ENCODE data around the gene RPL38.

DNA sequence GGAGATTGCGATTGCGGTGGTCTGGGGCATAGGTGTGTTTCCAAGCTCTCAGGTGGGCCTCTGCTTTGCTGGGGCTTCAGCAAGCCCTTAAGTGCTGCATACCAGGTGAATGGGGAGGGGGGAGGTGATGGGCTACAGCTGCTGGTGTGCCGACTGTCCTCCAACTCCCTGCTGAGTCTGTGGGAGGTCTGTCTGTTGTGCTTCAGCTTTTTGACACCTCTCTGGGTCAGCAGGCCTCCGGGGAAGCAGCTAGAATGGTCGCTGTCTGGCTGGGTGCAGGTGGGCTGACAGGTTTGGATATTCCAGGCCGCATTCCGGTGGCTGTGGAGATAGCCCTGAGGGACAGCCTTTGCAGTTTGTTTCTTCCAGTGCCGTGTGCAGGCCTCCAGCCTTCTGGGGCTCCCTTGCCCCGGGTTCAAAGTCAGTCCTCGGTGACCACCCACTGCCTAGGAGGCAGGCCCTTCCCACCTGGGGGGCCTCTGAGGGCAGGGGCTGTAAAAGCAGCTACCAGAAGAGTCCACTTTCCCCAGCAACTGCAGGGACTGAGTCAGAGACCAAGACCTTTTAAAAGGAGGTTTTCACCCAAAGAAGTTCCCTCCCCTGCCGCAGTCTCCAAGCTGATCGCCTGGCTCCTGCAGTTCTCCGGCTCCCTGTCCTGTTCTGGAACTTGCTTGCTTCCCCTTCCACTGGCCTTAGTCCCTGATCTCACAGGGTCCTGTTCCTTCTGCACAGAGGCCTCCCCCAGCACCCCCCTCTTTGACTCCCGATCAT, 7.8 kb downstream of the RPL38 start:
- TF ChIP-seq, protein P1, sequence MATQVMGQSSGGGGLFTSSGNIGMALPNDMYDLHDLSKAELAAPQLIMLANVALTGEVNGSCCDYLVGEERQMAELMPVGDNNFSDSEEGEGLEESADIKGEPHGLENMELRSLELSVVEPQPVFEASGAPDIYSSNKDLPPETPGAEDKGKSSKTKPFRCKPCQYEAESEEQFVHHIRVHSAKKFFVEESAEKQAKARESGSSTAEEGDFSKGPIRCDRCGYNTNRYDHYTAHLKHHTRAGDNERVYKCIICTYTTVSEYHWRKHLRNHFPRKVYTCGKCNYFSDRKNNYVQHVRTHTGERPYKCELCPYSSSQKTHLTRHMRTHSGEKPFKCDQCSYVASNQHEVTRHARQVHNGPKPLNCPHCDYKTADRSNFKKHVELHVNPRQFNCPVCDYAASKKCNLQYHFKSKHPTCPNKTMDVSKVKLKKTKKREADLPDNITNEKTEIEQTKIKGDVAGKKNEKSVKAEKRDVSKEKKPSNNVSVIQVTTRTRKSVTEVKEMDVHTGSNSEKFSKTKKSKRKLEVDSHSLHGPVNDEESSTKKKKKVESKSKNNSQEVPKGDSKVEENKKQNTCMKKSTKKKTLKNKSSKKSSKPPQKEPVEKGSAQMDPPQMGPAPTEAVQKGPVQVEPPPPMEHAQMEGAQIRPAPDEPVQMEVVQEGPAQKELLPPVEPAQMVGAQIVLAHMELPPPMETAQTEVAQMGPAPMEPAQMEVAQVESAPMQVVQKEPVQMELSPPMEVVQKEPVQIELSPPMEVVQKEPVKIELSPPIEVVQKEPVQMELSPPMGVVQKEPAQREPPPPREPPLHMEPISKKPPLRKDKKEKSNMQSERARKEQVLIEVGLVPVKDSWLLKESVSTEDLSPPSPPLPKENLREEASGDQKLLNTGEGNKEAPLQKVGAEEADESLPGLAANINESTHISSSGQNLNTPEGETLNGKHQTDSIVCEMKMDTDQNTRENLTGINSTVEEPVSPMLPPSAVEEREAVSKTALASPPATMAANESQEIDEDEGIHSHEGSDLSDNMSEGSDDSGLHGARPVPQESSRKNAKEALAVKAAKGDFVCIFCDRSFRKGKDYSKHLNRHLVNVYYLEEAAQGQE (IDR thresholded peaks at IDR 0.05; ENCODE audit: low read depth, low read length), result no peak; the same call in 1 of the 2 replicates
- no peak for TF ChIP-seq CTCF (IDR thresholded peaks at IDR 0.05)
- TF ChIP-seq POLR2AphosphoS5 (IDR thresholded peaks at IDR 0.05; ENCODE audit: low read depth, low read length), result no peak; the same call in 1 of the 2 replicates

Data from SK-N-SH (cell line).